CD4-positive, alpha-beta T cell treated with Interleukin-4 for 4 hours (primary cell): ENCODE data around the gene ZBTB8B.
"Not testable (repeated sequence)": the region's sequence is repeated elsewhere in the genome, so short reads cannot be mapped to it uniquely, and the experiment has no call there.

ENCODE experiments used
- DNase-seq: peaks from one replicate; pipeline ENCODE4 v3.0.0-alpha.2; 2020

ZBTB8B gene

DNA sequence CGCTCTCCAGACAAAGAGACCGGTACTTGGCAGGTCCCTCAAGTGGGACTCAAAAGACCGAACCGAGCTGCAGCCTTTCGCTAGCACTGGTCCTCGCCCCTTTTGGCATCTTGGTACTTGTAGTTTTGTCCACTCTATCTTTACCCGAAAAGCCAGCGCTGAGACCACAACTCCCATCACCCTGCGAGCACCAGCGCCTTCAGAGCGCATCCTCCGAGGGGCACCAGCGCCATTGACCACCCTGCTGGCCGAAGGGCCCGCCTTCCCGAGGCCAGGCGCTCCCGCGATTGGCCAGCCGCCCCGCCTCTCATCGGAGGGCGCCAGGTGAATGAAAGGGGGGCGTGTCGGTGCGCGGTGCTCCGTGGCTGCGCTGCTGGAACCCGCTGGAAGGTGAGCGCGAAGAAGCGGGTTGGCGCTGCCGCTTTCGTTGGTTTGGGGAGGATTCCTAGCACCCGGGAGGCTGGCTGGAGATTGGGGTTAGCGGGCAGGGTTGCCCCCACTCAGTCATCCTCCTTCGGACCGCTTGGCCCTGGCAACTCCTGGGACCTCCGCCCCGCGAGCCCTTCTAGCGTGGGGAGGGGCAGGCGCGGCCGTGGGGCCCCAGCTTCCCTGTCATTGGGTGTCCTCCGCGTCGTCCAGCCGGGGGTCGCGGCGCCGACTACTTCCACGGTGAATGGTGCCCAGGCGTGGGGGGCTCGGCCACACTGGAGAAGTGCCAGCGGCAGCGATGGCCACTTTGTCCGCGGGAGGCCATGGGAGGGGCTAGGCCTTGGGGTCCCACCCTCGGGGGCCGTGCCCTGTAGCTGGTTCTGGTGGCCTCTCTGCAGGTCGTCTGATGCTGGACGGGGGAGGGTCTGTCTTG, at the start of gene ZBTB8B:
ZBTB8B (plus strand) TSS at position 357 of the 862 bp plus-strand sequence. CDS start 5,553 bp downstream, outside the sequence.
- no peak for DNase-seq

DNA sequence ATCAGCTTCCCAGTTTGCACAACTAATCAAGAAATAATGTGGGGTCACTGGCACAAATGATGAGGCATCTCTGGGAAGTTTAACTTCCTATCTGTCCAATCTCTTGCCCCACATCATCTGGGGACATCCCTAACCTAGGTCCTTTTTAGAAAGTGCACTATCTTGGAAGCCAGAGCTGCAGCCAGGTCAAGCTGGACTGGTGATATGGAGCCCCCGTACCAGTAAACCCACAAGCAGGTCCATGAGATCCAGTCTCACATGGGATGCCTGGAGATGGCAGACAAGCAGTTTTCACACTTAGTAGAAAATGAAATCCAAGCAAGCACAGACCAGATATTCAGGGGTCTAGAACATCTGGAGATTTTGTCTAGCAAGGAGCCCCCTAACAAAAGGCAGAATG, 43.1 kb upstream of the ZBTB8B start:
- DNase-seq, result no peak

DNA sequence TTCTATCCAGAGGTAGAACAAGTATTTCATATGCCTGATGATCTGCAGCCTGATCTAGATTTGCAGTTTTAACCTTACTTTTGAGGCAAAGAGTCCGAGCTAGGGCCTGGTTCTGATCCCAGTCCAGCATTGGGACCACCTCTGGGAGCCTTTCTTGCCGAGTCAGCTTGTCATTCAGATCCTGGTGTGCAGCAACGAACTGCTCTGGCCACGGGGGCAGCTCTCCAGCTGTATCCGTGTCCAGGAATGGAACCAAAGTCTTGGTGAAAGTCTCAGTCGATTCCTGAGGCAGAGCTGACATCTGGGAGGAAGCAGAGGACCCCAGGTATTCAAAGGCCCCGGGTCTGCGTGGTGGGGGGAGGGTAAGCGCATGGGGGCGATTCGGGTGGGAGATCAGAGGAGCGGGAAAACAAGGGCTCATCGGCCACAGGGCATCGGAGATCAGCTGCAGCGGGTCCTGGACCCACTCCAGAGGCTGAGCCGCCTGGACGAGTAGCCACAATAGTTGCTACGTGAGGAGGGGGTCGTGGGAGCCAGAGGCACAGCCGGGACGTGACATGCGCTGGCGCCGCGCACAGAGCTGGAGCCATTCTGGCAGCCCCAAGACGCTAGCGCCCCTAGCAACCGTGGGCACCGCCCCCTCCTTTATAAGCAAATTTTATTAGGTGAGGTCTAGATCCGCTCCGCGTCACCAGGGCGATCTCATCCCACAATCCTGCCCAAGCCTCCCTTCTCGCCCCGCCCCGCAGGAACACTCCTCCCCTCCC, 38.2 kb upstream of the ZBTB8B start:
- DNase-seq, result no peak

DNA sequence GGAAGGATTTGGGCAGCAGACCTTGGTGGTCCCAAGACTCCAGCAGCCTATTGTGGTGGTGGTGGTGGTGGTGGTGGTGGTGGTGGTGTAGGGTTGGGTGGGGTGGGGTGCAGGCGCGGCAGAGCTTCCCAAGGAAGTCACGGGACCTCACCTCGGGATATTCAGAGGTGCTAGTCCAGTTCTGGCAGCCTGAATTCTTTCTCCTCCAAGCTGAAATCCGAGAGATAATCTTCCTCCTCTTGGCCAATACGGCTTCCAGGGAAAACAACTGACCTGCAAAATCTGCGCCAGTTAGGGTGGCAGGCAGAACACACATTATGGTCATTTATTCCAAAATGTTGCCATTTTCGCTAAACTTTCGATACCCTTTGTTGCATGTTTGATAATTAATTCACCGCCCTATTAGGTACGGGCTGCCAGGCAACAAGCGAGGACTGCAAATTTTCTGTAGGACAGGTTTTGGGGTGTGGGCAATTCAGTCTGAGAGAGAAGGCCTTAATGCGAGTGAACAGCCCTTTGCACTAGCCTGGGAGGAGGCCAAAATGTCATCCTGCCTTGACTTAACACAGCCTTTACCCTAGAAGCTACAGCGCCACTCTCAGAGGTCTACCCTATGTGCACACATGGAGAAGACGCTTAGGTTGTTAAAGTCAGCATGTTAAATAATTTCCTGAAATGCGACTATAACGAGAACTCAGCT, 37.5 kb upstream of the ZBTB8B start:
- no peak for DNase-seq

DNA sequence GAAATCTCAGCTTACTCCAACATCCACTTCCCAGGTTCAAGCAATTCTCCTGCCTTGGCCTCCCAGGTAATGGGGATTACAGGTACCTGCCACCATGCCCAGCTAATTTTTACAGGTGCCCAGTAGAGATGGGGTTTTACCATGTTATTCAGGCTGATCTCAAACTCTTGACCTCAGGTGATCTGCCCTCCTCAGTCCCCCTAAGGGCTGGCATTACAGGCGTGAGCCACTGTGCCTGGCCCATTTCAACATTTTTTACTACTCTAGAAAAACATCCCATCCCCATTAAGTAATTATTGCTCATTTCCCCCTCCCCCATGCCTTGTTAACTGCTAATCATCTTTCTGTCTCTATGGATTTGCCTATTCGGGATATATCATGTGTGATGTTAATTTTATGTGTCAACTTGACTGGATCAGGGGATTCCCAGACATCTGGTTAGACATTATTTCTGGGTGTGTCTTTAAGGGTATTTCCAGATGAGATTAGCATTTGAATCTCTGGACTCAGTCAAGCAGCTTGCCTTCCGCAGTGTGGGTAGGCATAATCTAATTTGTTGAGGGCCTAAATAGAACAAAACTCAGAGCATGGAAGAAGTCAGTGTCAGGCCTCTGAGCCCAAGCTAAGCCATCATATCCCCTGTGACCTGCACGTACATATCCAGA, 33.0 kb upstream of the ZBTB8B start:
- no peak for DNase-seq

DNA sequence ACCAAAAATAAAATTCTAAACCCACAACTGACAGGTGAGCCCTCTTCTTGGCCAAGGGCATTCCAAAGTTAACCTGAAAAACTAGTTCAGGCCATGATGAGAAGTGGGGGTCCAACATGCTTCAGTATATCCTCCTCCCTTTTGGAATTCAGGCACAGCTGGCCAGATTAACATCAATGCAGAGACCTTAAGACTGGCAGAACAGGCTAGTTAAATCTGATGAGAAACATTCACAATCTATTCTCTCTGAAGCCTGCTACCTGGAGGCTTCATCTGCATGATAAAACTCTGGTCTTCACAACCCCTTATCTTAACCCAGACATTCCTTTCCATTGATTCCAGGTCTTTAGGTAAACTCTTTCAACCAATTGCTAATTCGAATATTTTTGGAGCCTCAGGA, 26.7 kb upstream of the ZBTB8B start:
- DNase-seq, result no peak

DNA sequence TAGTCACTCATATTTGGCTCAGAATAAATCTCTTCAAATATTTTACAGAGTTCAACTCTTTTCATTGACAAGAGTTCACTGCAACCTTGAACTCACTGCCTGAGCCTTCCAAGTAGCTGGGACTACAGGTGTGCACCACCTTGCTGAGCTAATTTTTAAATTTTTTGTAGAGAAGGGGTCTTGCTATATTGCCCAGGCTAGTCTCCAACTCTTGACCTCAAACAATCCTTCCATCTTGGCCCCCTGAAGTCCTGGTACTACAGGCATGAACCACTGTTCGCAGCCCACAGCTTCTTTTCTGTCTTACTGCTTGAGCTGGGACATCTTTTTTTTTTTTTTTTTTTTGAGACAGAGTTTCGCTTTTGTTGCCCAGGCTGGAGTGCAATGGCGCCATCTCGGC, 26.1 kb upstream of the ZBTB8B start:
- DNase-seq, result not testable (repeated sequence)

DNA sequence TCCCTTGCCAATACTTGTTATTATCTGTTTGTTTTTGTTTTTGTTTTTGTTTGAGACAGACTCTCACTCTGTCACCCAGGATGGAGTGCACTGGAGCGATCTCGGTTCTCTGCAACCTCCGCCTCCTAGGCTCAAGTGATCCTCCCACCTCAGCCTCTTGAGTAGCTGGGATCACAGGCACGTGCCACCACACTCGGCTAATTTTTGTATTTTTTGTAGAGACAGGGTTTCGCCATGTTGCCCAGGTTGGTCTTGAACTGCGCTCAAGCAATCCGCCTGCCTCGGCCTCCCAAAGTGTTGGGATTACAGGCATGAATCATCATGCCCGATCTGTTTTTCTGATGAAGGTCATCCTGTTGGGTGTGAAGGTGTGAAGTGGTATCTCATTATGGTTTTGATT, 23.4 kb upstream of the ZBTB8B start:
- DNase-seq, result not testable (repeated sequence)

DNA sequence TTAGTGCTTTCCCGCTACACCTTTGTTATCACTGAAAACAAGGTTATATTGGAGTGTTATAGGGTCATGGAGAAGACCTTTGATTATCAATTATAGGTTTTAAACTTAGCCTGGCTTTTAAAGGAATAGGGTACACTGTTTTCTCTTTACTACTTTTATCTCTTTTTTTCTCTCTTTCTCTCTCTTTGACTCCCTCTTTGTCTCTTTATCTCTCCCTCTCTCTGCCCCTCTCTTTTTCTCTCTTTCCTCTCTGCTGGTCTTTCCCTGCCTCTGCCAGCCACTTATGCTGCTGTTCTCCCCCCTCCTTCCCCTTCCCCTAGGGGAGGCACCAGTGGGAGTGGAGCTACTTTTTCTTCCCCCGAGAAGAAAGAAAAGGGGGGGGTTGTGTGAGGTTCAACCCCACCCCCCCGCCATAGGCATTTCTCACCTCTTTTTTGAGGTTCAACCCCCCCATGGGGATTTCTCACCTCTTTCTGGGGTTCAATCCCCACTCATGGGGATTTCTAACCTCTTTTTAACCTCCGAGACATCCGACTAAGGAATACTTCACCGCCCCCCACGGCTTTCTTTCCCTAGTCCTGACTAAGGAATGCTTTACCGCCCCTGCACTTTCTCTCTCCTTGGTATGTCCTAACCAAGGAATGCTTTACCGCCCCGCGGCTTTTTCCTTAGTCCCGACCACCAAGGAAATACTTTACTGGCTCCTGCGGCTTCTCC, 17.2 kb upstream of the ZBTB8B start:
- no peak for DNase-seq

DNA sequence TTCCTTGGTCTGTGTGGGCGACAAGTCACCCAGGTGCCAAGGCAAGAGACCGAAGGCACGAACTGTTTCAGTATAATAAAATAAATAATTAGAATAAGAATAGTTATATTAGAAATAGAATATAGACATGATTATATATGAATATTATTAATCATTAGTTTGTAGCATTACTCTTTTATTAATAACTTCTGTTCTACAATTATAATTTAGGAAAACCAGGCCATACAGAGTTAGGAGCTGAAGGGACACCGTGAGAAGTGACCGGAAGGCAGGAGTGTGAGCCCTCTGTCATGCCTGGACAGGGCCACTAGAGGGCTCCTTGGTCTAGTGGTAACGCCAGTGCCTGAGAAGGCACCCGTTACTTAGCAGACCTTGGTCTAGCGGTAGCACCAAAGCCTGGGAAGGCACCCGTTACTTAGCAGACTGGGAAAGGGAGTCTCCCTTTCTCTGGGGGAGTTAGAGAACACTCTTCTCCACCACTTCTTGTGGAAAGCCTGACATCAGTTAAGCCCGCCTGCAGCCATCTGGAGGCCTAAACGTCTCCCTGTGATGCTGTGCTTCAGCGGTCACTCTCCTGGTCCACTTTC, 16.6 kb upstream of the ZBTB8B start:
- peak; percentile 22 for DNase-seq

DNA sequence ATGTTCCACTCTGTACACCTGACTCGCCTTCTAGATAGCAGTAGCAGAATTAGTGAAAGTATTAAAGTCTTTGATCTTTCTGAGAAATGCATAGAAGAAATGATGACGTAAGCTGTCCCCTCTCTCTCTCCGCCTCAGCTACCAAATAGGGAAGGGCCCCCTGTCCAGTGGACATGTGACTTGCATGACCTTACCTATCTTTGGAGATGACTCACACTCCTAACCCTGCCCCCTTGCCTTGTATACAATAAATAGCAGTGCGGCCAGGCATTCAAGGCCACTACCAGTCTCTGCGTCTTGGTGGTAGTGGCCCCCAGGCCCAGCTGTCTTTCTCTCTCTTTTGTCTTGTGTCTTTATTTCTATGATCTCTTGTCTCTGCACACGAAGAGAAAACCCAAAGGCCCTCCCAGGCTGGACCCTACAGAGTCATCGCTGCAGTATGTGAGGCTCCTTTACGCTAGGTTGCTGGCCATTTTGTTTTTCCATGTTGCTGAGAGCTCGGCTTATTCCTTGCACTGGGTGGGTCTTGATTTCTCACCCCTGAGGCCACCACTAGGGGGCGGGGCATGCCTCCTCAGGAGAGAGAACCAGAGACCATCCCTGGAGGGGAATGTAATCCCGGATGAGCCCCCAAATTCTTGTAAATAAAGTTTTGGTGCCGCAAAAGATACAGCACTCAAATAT, 16.0 kb upstream of the ZBTB8B start:
- no peak for DNase-seq

DNA sequence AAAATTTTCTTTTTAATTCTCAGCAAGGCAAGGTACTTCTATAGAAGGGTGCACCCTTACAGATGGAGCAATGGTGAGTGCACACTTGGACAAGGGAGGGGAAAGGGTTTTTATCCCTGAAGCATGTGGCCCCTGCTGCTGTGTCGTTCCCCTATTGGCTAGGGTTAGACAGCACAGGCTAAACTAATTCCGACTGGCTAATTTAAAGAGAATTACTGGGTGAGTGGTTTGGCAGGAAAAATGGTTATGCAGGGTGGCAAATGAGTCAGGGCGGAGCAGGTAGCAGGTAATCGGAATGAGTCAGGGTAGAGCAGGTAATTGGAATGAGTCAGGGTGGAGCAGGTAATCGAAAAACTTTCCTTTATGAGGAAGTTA, 15.4 kb upstream of the ZBTB8B start:
- not testable (repeated sequence) for DNase-seq

DNA sequence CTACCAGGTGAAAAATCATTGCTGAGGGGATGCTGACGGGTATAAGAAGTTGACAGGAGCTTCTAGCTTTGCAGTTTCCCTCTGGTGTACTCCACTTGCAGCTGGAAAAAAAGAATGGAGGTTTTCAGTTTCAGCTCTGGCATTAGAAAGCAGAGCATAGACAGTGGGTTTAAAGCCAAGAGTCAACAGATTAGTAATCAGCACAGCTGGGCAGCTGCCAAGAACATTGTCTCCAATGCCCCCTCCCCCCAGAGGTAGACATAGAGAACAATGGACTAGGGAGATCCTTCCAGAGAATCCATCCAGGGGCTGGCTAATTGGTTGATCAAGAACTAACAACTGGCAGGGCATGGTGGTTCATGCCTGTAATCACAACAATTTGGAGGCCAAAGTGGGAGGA, 10.1 kb upstream of the ZBTB8B start:
- no peak for DNase-seq

DNA sequence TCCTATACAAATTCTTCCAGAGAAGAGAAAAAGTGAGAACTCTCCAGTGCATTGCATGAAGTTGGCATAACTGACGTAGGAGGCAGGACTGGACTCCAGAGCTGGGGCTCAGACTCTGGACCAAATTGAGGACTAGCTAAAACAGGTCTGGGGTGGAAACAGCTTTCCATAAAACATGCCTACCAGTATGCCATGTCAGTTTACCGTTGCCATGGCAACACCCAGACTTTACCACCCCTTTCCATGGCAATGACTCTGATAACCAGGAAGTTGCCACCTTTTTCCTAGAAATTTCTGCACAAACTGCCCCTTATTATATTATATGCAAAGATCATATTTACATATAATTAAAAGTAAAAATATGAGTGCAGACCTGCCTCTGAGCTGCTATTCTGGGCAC, 8.9 kb upstream of the ZBTB8B start:
- no peak for DNase-seq

DNA sequence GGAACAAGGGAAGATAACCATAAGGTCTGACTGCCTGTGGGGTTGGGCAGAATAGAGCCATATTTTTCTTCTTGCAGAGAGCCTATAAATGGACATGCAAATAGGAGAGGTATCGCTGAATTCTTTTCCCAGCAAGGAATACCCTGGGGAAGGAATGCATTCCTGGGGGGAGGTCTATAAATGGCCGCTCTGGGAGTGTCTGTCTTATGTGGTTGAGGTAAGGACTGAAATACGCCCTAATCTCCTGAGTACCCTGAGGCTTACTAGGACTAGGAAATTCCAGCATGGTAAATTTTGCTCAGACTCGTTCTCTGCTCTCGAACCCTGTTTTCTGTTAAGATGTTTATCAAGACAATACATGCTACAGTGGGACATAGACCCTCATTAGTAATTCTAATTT, 6.1 kb upstream of the ZBTB8B start:
- DNase-seq, result not testable (repeated sequence)

DNA sequence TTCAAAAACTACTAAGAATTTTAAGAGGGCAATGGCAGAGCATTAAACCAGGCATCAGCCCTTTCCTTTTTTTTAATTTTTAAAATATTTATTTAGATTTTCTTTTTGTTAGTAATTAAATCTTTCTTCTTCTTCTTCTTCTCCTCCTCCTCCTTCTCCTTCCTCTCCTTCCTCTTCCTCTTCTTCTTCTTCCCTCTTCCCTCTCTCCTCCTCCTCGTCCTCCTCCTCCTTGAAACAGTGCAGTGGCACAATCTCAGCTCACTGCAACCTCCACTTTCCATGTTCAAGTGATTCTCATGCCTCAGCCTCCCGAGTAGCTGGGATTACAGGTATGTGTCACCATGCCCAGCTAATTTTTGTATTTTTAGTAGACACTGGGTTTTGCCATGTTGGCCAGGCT, 1.9 kb upstream of the ZBTB8B start:
- DNase-seq, result not testable (repeated sequence)

DNA sequence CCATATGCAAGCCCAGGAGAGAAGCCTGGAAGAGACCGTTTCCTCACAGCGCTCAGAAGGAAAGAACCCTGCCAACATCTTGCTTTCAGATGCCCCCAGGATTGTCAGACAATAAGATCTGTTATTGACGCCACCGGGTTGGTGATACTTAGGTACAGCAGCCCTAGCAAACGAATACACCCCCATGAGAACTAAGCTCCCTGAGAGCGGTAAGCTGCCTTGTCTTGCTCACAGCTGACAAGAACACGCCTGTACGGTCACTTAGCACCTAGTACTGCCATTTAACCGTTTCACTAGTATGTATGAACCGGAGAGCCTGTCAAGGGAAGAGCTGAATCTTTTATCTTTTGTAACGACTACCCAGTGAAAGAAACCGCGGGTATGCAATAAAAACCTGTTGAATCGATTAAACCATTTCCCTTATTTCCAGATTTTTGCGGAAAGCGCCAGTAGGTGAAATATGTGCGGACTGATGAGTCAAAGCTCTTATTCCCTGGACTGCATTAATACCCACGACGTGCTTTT, 619 bp upstream of the ZBTB8B start:
- DNase-seq, result no peak

DNA sequence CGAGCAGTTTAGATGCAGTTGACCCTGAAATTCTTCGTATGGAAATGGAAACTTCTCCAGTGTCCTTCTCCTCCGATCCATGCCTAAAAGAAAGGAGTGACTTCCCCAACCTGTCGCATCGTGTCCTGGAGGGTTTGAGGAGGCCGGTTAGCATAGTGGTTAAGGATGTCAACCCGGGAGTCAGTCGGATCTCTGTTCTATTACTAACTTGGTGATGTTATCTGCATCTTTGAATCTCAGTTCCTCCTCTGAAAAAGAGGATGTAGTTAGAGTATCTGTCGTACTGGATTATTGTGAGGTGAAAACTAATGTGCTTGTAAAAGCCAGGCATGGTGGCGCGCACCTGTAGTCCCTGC, 684 bp downstream of the ZBTB8B start:
- no peak for DNase-seq

DNA sequence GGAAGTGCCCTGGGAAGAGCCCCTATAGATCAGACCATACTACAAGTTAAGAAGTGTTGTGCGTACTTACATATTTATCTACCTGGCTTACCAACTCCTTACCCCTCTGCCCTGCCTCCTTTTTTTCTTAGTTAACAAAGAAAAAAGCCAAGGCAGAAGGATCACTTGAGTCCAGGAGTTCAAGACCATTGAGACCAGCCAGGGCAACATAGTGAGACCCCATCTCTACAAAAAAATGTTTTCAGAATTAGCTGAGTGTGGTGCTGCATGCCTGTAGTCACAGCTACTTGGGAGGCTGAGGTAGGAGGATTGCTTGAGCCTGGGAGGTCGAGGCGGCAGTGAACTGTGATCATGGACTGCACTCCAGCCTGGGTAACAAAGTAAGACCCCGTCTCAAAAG, 1.9 kb downstream of the ZBTB8B start:
- DNase-seq, result no peak

DNA sequence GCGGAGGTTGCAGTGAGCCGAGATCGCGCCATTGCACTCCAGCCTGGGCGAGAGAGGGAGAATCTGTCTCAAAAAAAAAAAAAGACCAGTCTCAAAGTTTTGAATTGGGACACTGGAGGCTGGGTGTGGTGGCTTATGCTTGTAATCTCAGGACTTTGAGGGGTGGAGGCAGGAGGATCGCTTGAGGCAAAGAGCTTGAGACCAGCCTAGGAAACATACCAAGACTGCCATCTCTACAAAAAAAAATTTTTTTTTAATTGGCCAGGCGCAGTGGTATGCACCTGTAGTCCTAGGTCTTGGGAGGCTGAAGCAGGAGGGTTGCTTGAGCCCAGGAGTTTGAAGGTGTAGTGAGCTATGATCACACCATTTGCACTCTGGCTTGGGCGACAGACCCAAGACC, 3.9 kb downstream of the ZBTB8B start:
- no peak for DNase-seq

DNA sequence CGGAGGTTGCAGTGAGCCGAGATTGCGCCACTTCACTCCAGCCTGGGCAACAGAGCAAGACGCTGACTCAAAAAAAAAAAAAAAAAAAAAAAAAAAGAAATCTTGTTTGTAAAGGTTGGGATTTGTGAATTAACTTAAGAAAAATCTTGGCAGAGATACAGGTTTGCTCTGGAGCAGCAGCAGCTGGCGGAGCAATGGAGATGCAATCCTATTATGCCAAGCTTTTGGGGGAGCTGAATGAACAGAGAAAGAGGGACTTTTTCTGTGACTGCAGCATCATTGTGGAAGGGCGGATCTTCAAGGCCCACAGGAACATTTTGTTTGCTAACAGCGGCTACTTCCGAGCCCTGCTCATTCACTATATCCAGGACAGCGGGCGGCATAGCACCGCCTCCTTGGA, 5.6 kb downstream of the ZBTB8B start:
- DNase-seq, result no peak
